IMR-90 (cell line): ENCODE results near the gene ABHD5. TPM values are rescaled to one million over a fixed set of nuclear protein-coding genes. Genes with fewer than 3 reads are reported as not detected.

Experiments
- ATAC-seq: fragments of 200-7000 bp; cut with Tn5 transposase; 2 replicates; pipeline ENCODE4 v1.9.1; 2020; ENCODE audit warnings: low read depth, mild to moderate bottlenecking, moderate library complexity
- BruUV-seq: library from RNA; stranded (reverse); fragments of 400-500 nt; replicated peaks from 2 replicates; lab custom pipeline; 2021; lab: Mats Ljungman, UMichigan
- CTCF ChIA-PET: fragments of 300-600 bp; formaldehyde crosslinking; extraction: SDS; loops from one replicate; lab custom pipeline; 2021; ENCODE audit warnings: antibody characterized with exemption; lab: Yijun Ruan, JAX
- POLR2A ChIA-PET: fragments of 300-600 bp; sonication (Branson Sonifier 250); formaldehyde crosslinking; loops from one replicate; lab custom pipeline; 2022; ENCODE audit warnings: antibody characterized with exemption; ENCODE audit not compliant: unreplicated experiment; lab: Charles Lee
- DNase-seq: peaks from one replicate; pipeline ENCODE4 v3.0.0; 2013
- H2AFZ ChIP-seq: replicated peaks from 2 replicates; pipeline ENCODE3; 2013; ENCODE audit warnings: low read length, mild to moderate bottlenecking; ENCODE audit not compliant: poor library complexity
- H2AK5ac ChIP-seq: 2 replicates; pipeline ENCODE4 v1.6.1; 2013; ENCODE audit warnings: low read depth, low read length, inconsistent platforms
- H2AK9ac ChIP-seq: replicated peaks from 2 replicates; pipeline ENCODE3; 2013; ENCODE audit warnings: mild to moderate bottlenecking, low read depth, low read length, moderate library complexity; ENCODE audit not compliant: poor library complexity
- H2BK120ac ChIP-seq: 2 replicates; pipeline ENCODE4 v1.6.1; 2013; ENCODE audit warnings: low read depth, low read length, inconsistent platforms
- H2BK15ac ChIP-seq: 3 replicates; pipeline ENCODE4 v1.6.1; 2013; ENCODE audit warnings: low read depth, low read length, inconsistent platforms
- H2BK20ac ChIP-seq: 2 replicates; pipeline ENCODE4 v1.6.1; 2013; ENCODE audit warnings: low read depth, mild to moderate bottlenecking, inconsistent platforms, low read length, moderate library complexity
- H2BK5ac ChIP-seq: 2 replicates; pipeline ENCODE4 v1.6.1; 2013; ENCODE audit warnings: mild to moderate bottlenecking, low read depth, low read length, inconsistent platforms; ENCODE audit not compliant: poor library complexity, severe bottlenecking
- H3K14ac ChIP-seq: replicated peaks from 2 replicates; pipeline ENCODE4 v1.6.1; 2013; ENCODE audit warnings: low read depth, low read length, inconsistent platforms
- H3K18ac ChIP-seq: 2 replicates; pipeline ENCODE4 v1.6.1; 2013; ENCODE audit warnings: low read depth, low read length, control low read depth
- H3K23ac ChIP-seq: 2 replicates; pipeline ENCODE4 v1.6.1; 2013; ENCODE audit warnings: low read depth, low read length, inconsistent platforms
- H3K27ac ChIP-seq: 2 replicates; pipeline ENCODE4 v1.5.1; 2013; ENCODE audit warnings: mild to moderate bottlenecking, control low read depth, low read length; ENCODE audit not compliant: insufficient read depth
- H3K27me3 ChIP-seq: 2 replicates; pipeline ENCODE4 v1.6.1; 2013; ENCODE audit warnings: low read length; ENCODE audit not compliant: control insufficient read depth, insufficient read depth
- H3K36me3 ChIP-seq: 2 replicates; pipeline ENCODE4 v1.6.1; 2013; ENCODE audit warnings: low read length, mixed read lengths; ENCODE audit not compliant: control insufficient read depth, insufficient read depth
- H3K4ac ChIP-seq: 2 replicates; pipeline ENCODE4 v1.6.1; 2013; ENCODE audit warnings: low read depth, low read length, inconsistent platforms
- H3K4me1 ChIP-seq: 2 replicates; pipeline ENCODE4 v1.6.1; 2013; ENCODE audit warnings: low read length, mixed read lengths; ENCODE audit not compliant: control insufficient read depth, insufficient read depth
- H3K4me2 ChIP-seq: 2 replicates; pipeline ENCODE4 v1.6.1; 2013; ENCODE audit warnings: low read depth, mild to moderate bottlenecking, control low read depth, low read length, moderate library complexity
- H3K4me3 ChIP-seq: 2 replicates; pipeline ENCODE4 v1.5.1; 2013; ENCODE audit warnings: low read depth, mild to moderate bottlenecking, control low read depth, low read length, moderate library complexity; ENCODE audit not compliant: insufficient read depth
- H3K56ac ChIP-seq: 2 replicates; pipeline ENCODE4 v1.6.1; 2013; ENCODE audit warnings: low read length, inconsistent platforms; ENCODE audit not compliant: insufficient read depth; ENCODE audit errors: extremely low read depth
- H3K79me1 ChIP-seq, 2 experiments: 2 replicates each; pipeline ENCODE4 v1.6.1; 2013; ENCODE audit warnings: low read length in 2 of 2, inconsistent platforms in 1 of 2, low read depth in 1 of 2
- H3K9ac ChIP-seq: 2 replicates; pipeline ENCODE4 v1.6.1; 2013; ENCODE audit warnings: low read depth, low read length, control low read depth
- H3K9me1 ChIP-seq: 2 replicates; pipeline ENCODE4 v1.6.1; 2013; ENCODE audit warnings: low read length, inconsistent platforms; ENCODE audit not compliant: insufficient read depth
- H3K9me3 ChIP-seq: 2 replicates; pipeline ENCODE4 v1.6.1; 2013; ENCODE audit warnings: low read length; ENCODE audit not compliant: control insufficient read depth, insufficient read depth
- H4K20me1 ChIP-seq: 2 replicates; pipeline ENCODE4 v1.6.1; 2013; ENCODE audit warnings: low read length, inconsistent platforms; ENCODE audit not compliant: insufficient read depth
- H4K5ac ChIP-seq: 2 replicates; pipeline ENCODE4 v1.6.1; 2013; ENCODE audit warnings: mild to moderate bottlenecking, low read depth, low read length, control low read depth
- H4K8ac ChIP-seq, 2 experiments: 2 replicates each; pipeline ENCODE4 v1.6.1; 2013; ENCODE audit warnings: low read depth in 2 of 2, low read length in 2 of 2, control low read depth in 1 of 2, inconsistent platforms in 1 of 2
- H4K91ac ChIP-seq: 2 replicates; pipeline ENCODE4 v1.6.1; 2013; ENCODE audit warnings: low read depth, low read length, inconsistent platforms; ENCODE audit not compliant: insufficient read depth
- MXI1 ChIP-seq: IDR thresholded peaks from 2 replicates; pipeline ENCODE4 v1.6.1; 2012; ENCODE audit warnings: low read depth, mild to moderate bottlenecking, low read length, moderate library complexity, borderline replicate concordance
- NFE2L2 ChIP-seq: fragments of 150-350 bp; IDR thresholded peaks from 2 replicates; pipeline ENCODE4 v1.6.1; 2016; ENCODE audit warnings: low read depth, mild to moderate bottlenecking, low read length
- RCOR1 ChIP-seq: IDR thresholded peaks from 2 replicates; pipeline ENCODE4 v1.6.1; 2012; ENCODE audit warnings: mild to moderate bottlenecking, low read length, improper control_type of control experiment; ENCODE audit not compliant: insufficient replicate concordance
- SMC3 ChIP-seq: fragments of 150-350 bp; IDR thresholded peaks from 2 replicates; pipeline ENCODE4 v1.6.1; 2016; ENCODE audit warnings: low read depth, mild to moderate bottlenecking, antibody characterized with exemption, low read length, moderate library complexity
- WGBS, 2 experiments: methylation state at CpG; one replicate each; pipeline versions ENCODE4 v1.1.5 to v1.1.7; 2013; ENCODE audit warnings: missing lambda C conversion rate in 2 of 2; ENCODE audit not compliant: insufficient read length in 1 of 2; ENCODE audit errors: extremely low coverage in 2 of 2; 5-methylcytosine and 5-hydroxymethylcytosine counted together
- dilution Hi-C: fragments of 300-500 bp; cut with HindIII; formaldehyde crosslinking; loops from one replicate; pipeline ENCODE4 v1.14.3; 2018; ENCODE audit warnings: low sequenced_read_pairs; ENCODE audit not compliant: unreplicated experiment
- in situ Hi-C: fragments of 300-500 bp; cut with MboI; formaldehyde crosslinking; loops from 3 replicates; pipeline ENCODE4 v1.14.3; 2019; ENCODE audit warnings: low sequenced_read_pairs, inconsistent platforms, mixed read lengths
- intact Hi-C: fragments of 100-400 bp; cut with micrococcal nuclease; formaldehyde crosslinking; loops from 2 replicates; pipeline ENCODE4 v1.10.0; 2022
- polyA plus RNA-seq, 3 experiments: library from polyadenylated mRNA; depleted of rRNA; stranded (reverse); fragments of >200 nt; gene quantifications; 2 replicates each; pipeline ENCODE4 v1.2.3, GENCODE V29; 2012; ENCODE audit warnings: low replicate concordance in 1 of 3
- total RNA-seq: library from RNA; depleted of rRNA; stranded (reverse); fragments of >200 nt; gene quantifications from 2 replicates; pipeline ENCODE4 v1.2.3, GENCODE V29; 2012

ABHD5 gene
- total and polyA plus RNA-seq, 2 of the 4 experiments (the other 2 are of a cell fraction), result 15.8 to 33.2 TPM

GRCh38 chr3:43728947-43729346 lies 38.2 kb downstream of the ABHD5 start:
- no peak overlapping the region for H3K23ac ChIP-seq
- H3K27me3 ChIP-seq, result no peaks in the 10 kb centered on the region
- H3K4me1 ChIP-seq, result peaks cover 5% of the 10 kb centered on the region
- dilution Hi-C loops (no loop called here), in situ Hi-C loops (no loop called here), intact Hi-C loops (no loop called here)
- H4K5ac ChIP-seq, result no peak overlapping the region
- no peak overlapping the region for H2AFZ ChIP-seq
- no peaks in the 10 kb centered on the region for H3K79me1 ChIP-seq
- H3K18ac ChIP-seq, result no peak overlapping the region
- no peak overlapping the region for H2BK5ac ChIP-seq
- no peak overlapping the region for H4K91ac ChIP-seq
- H3K56ac ChIP-seq, result no peak overlapping the region
- H3K9me1 ChIP-seq, result peaks cover 16% of the 10 kb centered on the region
- H3K4ac ChIP-seq, result no peak overlapping the region
- H2AK5ac ChIP-seq, result no peak overlapping the region
- ATAC-seq, result no peak
- DNase-seq, result no peak
- no peak overlapping the region for H2BK120ac ChIP-seq
- no peak overlapping the region for H3K27ac ChIP-seq
- TF ChIP-seq MXI1, result no peak
- no peak for TF ChIP-seq RCOR1
- no peak for TF ChIP-seq NFE2L2
- no peak for TF ChIP-seq SMC3
- ChIA-PET CTCF (no interaction called here), POLR2A (interaction anchor here (0.6 kb wide), 1 partner anchor 12 kb away, joined by 3 read pairs; no protein-coding TSS in a partner anchor)
- no CpG with 5 or more reads among the region's 5 CpGs for WGBS, 2 experiments
- no TSS peak for BruUV-seq
- no peak overlapping the region for H2BK20ac ChIP-seq
- no peak overlapping the region for H2AK9ac ChIP-seq
- H2BK15ac ChIP-seq, result no peak overlapping the region
- H4K8ac ChIP-seq, result no peak overlapping the region
- no peak overlapping the region for H3K9ac ChIP-seq
- H3K9me3 ChIP-seq, result no peaks in the 10 kb centered on the region
- no peak overlapping the region for H3K14ac ChIP-seq
- H3K4me2 ChIP-seq, result no peak overlapping the region
- no peak overlapping the region for H3K4me3 ChIP-seq
- H4K20me1 ChIP-seq, result no peaks in the 10 kb centered on the region
- H3K36me3 ChIP-seq, result peaks cover 7% of the 10 kb centered on the region
